Stimulated activated naive CD4-positive, alpha-beta T cell (primary cell): ENCODE data around the gene SACM1L.
A peak's percentile ranks its signal among the peaks of the same experiment; 100 is the strongest.
"Not testable (repeated sequence)": the region's sequence is repeated elsewhere in the genome, so short reads cannot be mapped to it uniquely, and the experiment has no call there.

Experiments used
- DNase-seq, 6 experiments: peaks; one replicate each; lab custom pipeline; 2025; lab: John Stamatoyannopoulos, UW

The SACM1L gene

GRCh38 chr3:45666757-45667431 lies 22.3 kb upstream of the SACM1L start:
- DNase-seq: no peak

DNA sequence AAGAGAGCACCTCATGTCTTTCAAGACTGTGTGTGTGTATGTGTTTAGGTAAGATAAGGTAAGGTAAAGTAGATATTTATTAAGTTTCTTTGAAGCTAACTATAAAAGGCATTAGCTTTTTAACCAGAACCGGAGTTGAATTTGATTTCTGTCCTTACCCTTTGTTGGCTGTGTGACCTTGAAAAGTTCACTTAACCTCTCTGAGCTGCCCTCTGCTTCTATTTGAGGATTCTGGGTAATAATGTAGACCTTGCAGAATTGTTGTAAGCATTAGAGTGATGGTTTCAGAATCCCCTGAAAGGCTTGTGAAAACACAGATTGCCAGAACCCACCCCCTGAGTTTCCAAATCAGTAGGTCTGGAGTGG lies 21.6 kb upstream of the SACM1L start:
- DNase-seq: no peak

- no peak for DNase-seq
These were observed 18.8 kb upstream of the SACM1L start for GRCh38 chr3:45670436-45670835.

DNA sequence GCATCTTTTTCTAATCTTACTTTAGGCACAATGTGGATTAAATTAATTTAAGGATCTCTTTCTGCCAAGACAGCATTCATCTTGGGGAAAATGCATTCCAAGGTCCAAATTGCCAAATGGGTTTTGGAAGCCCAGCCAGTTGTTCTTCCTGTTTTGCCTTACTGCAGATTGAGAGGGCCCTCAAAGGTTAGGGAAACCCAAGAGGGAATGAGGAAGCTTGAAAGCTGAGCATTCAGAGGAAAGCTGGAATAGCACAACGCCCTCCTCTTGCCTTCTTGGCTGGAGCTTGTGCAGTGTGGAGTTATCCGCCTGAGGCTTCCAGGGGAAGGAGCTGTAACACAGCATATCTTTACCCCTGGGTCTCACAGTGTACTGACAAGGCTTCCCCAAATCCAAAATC lies 18.2 kb upstream of the SACM1L start:
- no peak for DNase-seq

GRCh38 chr3:45673273-45673672 lies 15.9 kb upstream of the SACM1L start:
- no peak for DNase-seq

DNA sequence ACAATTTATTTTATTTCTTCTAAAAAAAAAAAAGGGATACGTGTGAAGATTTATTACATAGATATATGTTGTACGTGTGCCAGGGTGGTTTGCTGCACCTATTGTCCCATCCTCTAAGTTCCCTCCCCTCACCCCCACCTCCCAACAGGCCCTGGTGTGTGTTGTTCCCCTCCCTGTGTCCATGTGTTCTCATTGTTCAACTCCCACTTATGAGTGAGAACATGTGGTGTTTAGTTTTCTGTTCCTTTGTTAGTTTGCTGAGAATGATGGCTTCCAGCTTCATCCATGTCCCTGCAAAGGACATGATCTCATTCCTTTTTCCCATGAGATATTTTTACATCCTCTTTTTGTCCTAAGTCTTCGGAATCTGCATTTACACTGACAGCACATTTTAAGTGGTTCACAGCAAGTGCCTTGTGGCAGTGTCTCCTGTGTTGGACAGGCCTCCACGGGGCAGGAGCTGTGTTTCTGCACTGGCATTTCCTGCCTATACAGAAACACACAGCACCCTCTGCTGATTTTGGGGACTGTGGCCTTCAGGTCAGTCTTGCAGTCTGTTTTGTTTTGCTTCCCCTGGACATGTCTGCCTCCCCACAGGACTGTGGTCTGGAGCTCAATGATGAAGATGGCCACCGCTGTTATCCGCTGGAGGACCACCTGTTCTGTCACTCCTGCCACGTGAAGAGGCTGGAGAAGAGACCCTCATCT lies 12.7 kb upstream of the SACM1L start:
- DNase-seq: no peak

GRCh38 chr3:45677033-45677446 lies 12.2 kb upstream of the SACM1L start:
- DNase-seq: peak; percentile 38 to 77 (median 66)

GRCh38 chr3:45677841-45678240 lies 11.4 kb upstream of the SACM1L start:
- DNase-seq: no peak

DNA sequence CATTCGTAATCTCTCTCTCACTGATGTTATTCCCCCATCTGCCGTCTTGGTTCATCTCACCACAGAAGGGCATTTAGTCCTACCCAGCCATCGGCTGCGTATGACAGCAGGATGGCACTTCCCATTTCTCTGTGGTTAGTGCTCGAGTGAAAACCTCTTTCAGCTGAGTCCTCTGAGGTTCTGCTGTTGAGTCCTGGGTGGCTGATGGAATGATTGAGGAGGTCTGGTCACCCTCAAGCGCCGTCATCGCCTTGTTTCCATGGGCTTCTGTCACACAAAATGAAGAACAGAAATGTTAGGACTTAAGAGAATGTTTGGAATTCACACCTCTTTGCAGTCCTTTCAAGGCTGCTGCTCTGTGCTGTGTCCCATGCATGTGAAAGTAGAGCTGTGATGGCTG lies 9.4 kb upstream of the SACM1L start:
- DNase-seq: no peak

GRCh38 chr3:45681221-45681620 lies 8.0 kb upstream of the SACM1L start:
- DNase-seq: no peak

DNA sequence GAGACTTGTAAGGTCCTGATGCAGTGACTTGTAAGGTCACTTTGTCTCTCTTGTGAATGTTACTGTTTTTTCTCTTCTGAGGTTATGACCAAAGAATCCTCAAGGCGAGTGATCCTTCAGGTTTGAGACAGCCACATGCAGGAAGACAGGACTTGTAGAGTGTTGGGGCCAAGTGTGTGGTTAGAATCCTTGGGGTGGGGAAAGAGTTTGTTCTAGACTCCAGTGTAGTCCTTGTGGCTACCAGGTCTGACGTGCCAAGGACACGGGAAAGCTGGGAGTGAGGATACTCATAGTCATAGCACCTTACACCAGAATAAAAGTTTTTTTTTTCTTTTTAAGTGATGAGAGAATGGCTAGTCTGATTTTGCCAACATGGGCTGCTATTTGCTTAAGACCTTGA lies 7.3 kb upstream of the SACM1L start:
- no peak for DNase-seq

- no peak for DNase-seq
These were observed 6.9 kb upstream of the SACM1L start for GRCh38 chr3:45682311-45682710.

GRCh38 chr3:45682786-45683185 lies 6.4 kb upstream of the SACM1L start:
- no peak for DNase-seq

DNA sequence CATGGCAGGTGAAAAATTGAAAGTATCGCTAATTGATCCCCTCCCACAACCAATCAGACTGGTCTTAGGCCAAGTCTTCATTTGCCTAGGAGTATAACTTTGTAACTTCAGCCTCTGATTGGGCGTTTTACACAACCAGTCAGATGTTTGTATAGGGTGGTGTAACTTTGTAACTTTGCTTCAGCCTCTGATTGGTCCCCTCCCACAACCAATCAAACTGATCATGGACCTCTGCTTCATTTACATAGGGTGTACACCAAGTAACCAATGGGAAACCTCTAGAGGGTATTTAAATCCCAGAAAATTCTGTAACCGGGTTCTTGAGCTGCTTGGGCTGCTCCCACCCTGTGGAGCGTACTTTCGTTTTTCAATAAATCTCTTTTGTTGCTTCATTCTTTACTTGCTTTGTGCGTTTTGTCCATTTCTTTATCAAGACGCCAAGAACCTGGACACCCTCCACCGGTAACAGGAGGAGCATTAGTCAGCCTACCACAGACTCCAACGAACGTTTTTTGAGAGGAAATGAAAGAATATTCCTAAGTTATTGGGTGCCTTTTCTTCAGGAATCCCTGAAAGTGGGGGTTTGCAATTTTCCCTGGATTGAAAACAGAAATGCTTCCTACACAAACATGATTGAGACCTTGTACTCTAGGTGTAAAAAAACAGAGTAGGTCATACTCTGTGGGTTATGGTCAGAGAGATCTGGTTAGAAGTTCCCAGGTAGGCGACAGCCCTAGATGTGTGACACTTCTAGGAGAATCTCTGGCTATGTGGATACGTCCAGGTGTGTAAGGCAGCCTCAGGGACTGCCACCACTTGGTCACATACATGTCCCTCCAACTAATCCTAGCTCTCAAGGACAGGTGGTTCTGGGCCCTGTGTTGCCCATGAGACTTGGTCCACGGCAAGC lies 5.5 kb upstream of the SACM1L start:
- no peak for DNase-seq

- no peak for DNase-seq
These were observed 4.8 kb upstream of the SACM1L start for GRCh38 chr3:45684327-45684892.

GRCh38 chr3:45685722-45686121 lies 3.5 kb upstream of the SACM1L start:
- DNase-seq: not testable (repeated sequence)

DNA sequence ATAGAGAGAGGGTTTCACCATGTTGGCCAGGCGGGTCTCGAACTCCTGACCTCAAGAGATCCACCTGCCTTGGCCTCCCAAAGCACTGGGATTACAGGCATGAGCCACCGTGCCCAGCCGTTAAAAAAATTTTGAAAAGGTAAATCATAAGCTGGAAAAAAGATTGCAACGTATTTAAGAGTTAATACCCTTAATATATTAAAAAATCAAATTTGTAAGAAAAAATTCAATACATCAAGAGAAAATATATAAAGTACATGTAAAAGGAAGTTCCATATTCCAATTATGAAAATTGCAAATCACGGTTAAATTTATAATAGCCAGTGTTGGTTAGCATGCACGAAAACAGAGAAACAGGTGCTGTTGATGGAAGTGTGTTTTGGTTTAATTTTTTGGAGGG lies 2.3 kb upstream of the SACM1L start:
- DNase-seq: no peak

- no peak for DNase-seq
These were observed 1.4 kb upstream of the SACM1L start for GRCh38 chr3:45687828-45688193.

DNA sequence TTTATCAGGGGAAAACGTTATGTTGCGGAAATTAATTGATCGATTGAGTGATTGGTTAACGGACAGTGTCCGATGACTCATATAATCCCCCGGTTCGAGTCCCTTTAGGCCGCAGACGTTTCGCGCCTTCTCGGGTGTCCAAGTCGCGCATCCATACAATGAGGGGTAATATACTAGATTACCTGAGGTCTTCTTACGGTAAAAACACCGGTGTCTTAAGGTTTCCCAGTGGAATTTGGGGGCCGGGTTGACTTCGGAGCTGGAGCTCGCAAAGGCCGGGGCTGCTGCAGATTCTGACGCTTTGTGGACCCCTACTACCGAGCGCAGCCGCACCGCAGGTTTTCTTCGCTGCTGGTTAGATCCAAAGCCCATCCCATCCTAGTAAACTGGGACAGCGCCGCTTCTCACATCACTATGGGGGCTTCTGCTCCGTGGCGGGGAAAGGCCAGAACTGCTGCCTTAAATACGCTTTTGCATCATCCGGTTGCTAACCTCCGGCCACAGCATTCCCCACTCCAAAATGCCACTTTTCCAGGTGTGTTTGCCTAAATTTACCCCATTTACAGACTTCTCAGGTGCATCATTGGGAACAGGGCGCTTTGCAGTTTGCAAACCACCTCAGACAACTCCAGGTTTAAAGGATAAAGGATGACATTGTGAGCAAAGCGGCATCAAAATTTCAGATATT lies 858 bp upstream of the SACM1L start:
- DNase-seq: peak in 2 of 6 experiments; percentile 41 to 53

DNA sequence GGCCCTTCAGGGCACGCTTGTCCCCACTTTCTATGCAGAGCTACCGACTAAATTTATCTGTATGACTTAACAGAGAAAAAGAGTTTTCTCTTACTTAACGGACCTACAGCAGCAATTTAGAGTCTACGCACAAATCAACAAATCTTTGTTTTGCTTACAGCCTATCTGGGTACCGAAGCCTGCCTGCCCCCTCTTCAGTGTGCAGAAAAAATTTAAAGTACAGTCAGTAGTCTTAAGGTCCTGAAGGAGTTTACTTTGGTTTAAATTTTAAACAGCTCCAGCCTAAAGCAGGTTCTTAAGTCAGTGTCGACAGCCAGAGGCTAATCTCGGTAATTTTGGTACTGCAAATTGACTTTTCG lies 570 bp downstream of the SACM1L start:
- peak in 2 of 6 experiments; percentile 44 to 60 for DNase-seq

- peak in 1 of 6 experiments; percentile 9 for DNase-seq
These were observed 1.3 kb downstream of the SACM1L start for GRCh38 chr3:45690336-45691035.
